HG02870 (cell line): ENCODE data around the gene VCP.

Source experiments
- ATAC-seq: cut with Tn5 transposase; IDR thresholded peaks from one replicate; pipeline ENCODE4 v1.9.1; 2021; ENCODE audit warnings: mild to moderate bottlenecking, moderate library complexity; ENCODE audit not compliant: unreplicated experiment

Gene VCP

DNA sequence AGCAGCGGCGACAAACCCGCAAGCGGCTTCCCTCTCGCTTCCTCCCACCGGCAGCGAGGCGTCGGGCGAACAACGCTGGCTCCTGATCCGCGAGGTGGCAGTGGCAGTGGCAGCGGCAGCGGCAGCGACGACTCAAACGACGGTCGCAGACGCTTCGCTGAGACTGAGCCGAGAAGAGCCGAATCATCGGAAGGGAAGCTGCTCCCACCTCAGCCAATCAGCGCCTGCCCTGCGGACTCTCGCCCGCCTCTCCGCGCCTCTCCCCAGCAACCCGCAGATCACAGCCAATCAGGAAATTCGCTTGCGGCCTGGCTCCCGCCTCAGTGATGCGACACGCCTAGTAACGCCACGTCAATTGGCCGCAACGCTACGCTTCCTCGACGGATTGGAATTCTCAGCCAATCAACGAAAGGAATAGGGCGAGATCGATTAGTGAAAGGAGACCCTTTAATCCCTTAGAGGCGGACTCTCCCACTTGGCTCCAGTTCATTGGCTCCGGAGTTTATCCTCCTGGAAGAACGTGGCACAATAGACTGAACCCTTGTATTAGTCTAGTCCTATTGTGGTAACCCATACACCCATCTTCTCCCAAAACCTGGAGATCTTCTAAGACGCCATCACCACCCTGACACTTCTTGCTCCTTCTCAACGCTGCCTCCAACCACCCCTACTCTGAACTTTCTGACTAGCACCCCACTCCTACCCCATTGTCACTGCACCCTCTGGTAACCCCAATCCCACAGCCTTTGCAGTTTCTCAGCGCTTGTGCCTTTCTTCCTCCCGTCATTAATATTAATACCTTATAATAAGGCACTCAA, at the start of gene VCP:
Gene VCP, minus strand, starts transcription at position 165 of the 818 bp plus-strand sequence. CDS start 272 bp downstream, outside the sequence.
- ATAC-seq: peak; percentile 85

DNA sequence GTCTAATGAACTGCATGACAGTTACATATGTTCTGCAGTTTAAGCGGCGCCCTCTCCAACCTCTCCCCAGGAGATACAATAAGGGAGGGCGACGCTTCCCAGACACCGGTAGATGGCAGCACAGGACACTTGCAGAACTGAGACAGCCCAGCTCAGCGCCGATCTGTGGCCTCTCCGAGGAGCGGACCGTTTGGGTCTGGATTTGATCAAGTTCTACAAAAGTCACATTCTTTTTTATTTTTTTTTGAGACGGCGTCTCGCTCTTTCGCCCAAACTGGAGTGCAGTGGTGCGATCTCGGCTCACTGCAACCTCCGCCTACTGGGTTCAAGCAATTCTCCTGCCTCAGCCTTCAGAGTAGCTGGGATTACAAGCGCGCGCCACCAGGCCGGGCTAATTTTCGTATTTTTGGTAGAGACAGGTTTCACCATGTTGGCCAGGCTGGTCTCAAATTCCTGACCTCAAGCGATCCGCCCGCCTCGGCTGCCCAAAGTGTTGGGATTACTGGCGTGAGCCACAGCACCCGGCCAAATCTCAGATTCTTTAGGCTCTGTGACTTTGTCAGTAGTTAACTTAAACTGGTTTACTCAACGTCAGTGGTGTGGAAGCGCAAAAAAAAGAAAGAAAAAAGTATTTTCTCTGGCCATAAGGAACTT, 44.6 kb upstream of the VCP start:
- ATAC-seq: peak; percentile 45

DNA sequence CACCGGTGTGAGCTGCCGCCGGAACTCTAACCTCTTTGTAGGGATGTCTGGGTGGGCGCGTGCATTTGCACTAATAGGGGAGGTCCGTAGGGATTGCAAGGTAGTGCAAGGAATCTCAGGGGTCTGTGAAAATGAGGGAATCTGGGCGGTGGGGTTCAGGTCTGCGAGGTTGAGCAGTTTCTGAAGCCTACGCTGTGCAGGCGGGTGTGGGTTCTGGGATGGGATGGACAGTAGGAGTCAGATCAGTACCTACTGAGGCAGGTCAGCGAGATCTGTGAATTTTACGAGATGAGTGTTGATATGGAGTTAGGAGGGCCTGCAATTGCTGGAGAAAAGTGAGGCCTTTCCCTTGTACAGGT, 44.1 kb upstream of the VCP start:
- no peak for ATAC-seq

DNA sequence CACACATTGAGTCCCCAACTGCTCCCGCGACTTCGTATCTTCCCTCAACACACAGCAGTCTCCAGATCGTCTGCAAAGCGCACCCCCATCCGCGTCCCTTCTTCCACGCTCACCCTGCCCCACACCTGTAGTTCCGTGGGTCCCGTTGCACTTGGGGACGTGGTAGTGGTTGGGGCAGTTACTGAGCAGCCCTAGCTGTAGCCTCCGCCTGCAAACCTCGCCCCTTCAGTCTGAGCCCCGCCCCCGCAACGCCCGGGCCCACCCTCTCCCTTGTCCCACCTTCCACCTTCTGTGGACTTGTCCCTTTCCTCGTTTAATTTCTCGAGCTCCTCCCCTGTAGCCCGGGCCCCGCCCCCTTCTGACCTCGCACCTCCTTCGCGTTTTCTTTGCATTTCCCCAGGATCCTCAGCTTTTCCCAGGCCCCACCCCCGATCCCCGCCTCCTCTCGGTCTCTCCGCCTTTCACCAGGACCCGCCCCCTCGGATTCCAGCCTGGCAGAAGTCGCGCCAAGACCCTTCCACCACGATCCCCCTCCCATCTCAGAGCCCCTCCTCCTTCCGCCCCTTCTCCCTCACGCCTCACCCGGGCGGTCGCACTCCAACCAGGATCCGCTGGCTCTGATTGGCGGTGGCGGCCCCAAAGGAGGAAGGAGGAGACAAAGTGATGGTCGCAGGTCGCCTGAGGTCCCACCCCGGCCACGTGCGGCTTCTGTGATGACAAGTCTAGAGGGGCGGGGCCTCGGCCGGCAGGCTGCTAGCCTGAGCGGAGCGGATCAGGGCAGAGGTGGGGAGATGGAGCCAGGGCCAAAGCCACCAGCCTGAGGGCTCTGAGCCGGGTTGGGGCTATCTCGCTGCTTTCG, 43.5 kb upstream of the VCP start, which contains the start of gene ATOSB:
Gene ATOSB, minus strand, starts transcription at position 183 of the 859 bp plus-strand sequence. CDS start 7,588 bp downstream, outside the sequence.
- peak; percentile 48 for ATAC-seq

DNA sequence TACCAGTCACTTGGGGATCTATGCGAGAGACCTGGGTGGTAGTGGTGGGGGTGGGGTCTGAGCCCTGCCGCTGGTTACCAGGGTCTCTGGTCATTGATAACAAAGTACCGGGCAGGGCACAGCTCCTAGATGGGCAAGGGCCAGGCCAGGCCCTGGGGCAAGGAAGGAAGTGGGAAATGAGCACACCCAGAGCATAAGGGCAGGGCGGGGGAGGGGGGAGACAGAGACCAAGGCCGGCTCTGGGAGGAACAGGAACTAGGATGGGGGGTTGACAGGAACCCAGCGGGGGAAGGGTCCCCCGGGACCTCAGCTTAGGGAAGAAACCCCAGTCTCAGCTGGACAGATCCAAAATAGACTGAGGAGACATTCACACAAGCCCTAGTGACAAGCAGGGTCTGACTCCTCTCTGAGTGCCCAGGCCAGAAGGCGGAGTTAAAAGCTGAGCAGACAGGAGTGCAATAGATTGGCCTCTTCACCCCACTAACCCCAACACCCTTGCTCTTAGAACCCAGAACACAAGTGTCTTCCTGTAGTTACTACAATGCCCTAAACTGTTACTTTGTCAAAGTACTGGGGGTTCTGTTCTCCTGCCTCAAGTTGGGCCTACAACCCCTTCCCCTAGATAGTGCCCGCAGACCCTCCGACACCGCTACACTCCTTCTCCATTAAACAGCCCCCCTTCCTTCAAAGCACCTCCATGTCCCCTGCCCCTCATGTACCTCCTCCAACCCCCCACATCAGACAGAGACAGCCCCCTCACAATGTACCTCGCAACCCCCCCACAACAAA, 42.6 kb upstream of the VCP start:
- ATAC-seq: no peak

DNA sequence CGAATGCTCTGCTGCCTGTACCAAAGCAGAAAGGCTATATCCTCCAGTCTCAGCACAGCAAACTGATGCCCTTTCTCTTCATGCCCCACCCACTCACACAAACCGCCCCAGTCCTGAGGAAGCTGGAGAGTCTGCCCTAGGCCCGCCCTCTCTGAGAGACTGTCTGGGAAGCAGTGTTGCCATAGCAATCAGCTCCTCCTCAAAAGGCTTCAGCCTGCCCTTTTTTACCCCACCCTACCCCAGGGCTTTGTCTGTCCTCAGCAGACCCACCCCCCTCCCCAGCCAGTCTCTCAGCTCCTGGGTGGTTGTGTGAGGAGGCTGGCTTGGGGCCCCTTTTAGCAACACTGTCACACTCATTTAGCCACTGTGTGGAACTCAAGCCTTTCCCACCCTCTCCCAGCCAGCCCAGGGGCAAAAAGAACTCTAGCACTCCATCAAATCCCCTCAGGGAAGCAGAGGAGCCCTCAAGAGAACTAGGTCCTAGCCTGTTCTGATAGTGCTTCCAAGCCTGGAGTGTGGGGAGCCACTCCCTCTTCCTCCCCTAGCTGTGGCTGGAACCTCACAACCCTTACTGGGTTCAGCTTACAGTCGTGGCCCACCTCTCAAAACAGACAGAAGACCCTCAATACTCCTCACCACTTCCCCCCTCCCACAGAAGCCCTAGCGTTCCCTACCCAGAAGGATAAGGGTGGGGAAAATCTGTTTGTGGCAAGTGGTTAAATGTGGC, 41.9 kb upstream of the VCP start:
- ATAC-seq: no peak

DNA sequence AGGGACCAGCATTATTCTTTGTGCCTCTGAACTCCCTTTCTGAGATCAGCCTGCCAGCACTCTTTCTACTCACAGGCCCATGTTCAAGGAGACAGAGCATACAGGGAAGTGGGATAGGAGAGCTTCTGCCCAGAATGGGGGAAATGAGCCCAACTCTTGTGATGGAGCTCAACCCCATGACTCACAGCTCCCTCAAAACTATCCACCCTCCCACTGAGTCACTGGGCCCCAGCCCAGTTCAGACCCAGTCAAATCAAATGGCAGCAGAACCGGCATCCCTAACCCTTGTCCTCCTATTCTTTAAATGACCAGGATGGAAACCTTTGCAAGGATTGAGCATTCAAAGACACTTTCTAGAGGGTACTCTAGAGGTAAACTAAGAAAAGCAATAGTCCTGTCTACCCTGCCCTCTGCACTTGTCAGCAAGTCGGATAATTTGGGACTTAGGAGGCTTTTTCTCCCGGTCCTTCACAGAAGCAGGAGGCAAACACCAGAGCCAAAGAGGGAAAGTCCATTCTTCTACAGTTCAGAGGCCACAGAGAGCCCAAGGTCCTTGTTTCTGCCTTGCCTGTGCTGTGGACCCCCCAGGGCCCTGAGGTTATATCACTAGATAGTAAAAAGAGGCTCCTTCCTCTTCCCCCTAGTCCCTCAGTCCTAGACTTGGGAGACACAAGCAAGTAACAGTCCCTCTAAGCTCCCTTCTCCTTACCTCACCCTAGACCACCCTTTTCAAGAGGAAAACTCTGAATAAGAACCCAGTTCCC, 40.0 kb upstream of the VCP start:
- ATAC-seq: no peak

DNA sequence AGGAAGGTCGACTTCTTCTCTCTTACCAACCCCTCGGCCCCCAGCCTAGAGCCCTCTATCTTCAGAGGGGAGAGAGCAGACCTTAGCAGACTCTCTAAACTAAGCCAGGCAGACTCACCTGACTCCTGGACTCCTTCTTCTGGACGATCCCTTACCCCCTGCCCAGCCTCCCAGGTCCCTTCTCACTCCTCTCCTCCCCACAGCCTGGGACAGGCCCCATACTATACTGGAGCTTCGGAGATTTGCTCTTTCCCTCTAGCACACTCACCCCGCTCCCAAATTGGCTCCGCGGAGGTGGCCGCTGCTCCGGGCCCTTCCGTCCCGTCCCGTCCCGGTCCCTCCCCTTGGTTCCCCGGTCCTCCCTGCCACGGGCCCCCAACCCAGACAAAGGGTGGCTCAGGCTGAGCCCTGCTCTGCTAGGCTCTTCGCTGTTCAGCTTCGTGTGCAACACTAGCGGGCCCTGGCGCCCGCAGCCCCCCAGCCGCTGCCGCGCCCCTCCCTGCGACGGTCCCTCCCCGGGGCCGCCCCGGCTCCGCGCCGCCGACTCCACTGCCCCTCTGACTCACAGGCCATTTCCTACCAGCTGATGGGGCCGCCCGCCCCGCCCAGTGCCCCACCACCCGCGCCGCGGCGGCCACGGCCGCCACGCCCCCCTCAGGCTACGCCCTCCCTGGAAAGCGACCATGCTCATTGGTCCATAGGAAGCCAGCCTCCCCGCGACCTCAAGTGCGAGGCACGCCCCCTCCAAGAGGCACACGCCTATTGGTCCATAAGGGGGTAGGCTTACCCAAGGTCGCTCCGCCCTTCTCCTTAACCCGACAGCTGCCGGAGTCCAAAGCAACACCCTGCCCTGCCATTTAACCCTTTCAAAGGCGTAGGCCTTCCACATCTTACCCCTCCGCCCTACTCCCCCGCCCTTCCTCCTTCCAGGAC, 38.8 kb upstream of the VCP start:
- peak; percentile 71 for ATAC-seq

DNA sequence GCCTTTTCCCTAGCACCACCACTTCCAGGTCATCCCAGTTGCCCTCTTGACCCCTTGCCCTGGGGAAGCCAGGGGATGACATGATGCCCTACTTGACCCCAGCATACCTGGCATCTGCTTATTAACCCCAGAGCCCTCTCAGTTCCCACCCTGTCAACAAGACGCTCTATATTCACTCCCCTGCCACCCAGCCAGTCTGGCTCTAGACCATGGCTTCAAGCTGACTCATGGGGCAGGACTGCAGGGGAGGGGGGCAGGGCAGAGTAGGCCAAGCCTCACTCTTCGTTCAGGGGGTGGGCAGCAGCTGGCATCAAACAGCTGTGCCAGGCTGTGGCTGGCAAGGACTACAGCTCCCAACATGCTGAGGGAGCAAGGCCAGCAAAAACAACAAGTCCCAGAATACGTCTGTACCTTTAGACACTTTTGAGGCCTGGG, 37.9 kb upstream of the VCP start:
- no peak for ATAC-seq

DNA sequence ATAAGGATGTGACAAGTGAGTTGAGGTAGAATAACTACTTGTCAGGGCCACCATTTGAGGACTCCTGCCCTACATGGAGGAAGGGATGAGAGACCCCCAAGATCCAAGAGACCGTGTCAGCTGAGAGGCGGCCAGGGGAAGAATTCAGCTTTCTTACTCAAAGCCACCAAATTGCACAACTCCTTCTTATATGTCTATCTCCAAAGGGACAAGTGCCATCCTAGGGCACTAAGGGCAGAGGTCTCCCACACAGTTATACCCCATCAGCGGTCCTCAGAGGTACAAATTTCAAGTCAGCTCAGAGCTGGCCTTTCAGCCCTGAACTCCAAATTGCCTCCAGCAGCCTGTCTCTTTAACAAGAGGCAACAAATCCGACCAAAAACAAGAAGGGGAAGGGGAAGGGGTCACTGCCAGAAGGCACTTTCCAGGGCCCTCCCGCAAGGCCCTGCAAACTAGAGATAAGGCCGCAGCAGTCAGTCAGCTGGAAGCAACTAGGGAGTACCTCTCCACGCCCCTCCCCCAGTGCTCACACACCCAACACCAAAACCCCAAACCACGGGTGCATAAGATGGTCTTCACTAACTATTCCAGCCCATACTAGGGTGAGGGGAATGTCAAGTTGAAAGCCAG, 36.6 kb upstream of the VCP start:
- ATAC-seq: no peak

DNA sequence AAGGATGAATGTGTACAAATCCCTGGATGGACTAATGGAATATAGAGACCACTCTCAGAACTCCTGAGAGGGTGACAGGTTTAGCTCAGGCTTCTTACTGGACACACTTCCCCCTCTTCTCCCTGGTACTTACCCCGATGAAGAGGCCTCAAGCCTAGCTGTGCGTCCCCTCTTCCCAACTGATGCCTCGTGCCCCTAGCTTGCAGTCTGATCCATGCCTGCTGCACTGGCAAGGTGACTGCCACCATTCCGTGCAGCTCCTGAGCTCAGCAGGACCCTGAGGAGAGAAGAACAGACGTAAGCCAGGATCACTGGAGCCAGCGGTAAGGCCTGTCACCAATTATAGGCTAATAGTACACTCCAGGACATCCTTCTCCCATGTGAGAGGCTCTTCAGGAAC, 36.0 kb upstream of the VCP start:
- ATAC-seq: no peak

DNA sequence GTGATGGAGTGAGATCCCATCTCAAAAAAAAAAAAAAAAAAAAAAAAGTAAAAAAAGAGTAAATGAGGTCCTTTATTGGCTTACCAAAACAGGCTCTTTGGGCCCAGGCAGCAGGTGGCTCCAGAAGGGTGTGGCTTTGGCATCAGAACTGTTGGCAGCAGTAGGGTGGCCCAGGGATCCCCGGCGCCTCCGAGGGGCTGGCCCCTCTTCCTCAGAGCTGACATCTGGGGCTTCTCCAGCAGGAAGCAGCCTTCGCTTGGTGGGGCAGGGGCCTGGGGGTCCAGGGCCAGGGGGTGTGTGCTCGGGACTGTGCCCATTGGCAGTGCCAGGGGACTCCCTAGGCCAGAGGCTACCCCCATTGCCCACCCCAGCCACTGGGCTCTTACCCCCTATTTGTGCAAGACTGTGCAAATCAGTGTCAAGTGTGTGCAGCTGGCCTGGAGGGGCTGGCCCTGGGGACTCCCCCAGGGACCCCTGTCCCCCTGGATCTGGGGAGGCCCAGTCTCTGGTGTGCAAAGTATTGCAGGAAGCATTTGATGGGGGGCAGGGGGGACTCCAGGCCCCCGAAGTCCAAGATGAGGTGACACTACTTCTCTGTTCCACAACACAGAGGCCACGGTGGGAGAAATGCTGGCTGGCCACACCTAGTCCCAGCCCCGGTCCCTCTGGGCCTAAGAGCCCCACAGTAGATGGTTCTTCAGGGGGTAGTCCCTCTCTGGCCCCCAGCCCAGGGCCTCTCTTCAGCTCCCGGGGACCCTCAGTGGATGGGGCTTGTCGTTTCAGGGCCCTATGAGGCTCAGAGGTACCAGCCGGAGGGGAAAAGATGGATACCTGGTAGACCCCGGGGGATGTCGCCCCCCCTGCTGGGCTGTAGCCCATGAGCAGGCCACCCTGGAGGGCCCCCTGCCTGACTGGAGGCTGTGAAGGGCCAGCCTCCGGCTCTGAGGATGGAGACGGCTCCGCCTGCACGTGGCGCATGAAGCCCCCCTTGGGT, 35.2 kb upstream of the VCP start:
- ATAC-seq: no peak

DNA sequence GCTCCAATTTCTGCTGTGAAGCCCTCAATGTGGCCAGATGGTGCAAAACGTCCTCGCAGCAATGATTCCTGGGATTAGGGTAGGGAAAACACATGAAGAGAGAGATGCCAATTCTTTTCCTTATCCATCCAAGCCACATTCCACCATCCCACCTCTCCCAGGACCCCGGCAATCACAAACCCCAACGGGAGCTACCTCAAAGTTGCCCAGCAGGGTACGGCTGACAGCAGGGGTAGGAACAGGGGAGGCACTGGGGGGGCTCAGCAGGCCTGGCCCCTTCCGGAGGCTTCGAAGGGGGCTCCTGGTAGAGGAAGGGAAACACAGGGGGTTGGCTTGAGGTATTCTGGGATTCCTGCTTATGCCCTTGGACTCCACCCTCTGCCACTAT, 33.9 kb upstream of the VCP start:
- ATAC-seq: no peak

DNA sequence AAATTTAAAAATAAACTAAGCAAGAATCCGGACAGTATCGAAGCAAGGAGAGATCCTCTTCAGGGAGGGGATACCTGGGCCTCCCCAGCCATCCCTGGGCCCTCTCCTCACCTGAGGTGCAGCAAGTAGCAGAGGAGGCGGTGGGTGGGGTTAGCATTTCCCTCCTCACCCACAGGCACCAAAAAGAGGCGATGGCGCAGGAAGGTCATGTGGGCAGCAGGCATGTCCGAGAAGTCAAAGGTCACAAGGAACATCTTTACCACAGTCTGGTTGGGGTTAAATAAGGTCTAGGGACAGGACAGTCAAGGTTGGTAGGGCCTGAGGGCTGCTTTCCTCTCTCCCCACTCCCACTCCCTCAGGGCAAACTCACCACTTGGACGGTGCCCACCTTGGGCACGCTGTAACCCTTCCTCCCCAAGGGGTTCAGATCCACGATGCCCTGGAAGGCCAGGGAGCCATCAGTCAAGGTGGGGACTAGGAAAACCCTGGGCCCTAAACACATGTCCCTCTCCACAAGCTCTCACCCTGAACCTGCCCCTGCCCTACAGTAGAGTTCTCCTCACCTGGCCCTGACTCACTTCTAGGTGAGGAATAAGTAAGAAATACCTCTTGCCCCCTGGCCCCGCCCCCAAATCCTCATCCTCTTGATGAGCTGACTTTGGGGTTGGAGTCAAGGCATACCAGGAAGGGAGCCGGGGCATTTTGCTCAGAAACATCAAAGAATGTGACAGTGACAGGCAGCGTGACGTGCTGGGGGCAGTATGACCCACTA, 33.3 kb upstream of the VCP start:
- ATAC-seq: no peak

DNA sequence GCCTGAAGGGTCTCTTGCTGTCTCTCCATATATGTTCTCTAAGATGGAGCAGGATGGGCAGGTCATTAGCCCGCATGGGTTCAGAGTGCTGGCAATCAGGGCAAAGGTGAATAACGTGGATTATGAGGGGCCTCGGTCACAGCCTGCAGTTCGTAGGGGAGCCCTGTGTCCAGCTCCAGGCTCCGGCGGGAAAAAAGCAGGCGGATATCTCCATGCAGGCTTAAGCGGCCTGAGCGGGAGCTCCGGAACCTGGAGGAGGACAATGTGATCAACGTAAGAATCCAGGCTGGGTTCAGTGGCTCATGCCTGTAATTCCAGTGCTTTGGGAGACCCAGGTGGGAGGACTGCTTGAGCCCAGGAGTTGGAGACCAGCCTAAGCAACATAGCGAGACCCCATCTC, 32.7 kb upstream of the VCP start:
- no peak for ATAC-seq

DNA sequence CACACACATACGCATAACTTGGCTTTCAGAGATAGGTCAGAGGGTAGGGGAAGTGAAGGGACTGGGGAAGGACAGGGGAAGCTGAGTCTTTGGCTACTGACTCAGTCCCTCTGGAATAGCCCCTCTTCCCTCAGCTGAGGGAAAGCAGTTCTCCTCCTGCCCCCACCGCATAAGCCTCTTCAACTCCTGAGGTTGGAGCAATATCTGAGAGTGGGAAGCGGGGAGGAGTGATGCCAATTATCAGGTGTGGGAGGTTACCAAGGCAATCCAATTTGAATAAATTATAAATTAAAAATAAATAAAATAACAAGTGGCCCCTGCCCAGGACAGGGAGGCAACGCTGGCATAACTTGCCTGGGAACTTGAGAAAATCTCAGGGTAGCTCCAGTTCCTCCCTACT, 32.2 kb upstream of the VCP start:
- ATAC-seq: no peak
